HUES64 (cell line): ENCODE measurements around the gene MAP3K14.
A peak's percentile ranks its signal among the peaks of the same experiment; 100 is the strongest.
"Not testable (repeated sequence)": the region's sequence is repeated elsewhere in the genome, so short reads cannot be mapped to it uniquely, and the experiment has no call there.

Experiments used
- H3K27ac ChIP-seq: 2 replicates; pipeline ENCODE4 v1.7.0; 2013; ENCODE audit warnings: low read depth, low read length, inconsistent platforms
- H3K27me3 ChIP-seq: 2 replicates; pipeline ENCODE4 v1.6.1; 2013; ENCODE audit warnings: mild to moderate bottlenecking, low read length; ENCODE audit not compliant: insufficient read depth
- H3K36me3 ChIP-seq: 2 replicates; pipeline ENCODE4 v1.6.1; 2013; ENCODE audit warnings: mild to moderate bottlenecking, low read length; ENCODE audit not compliant: insufficient read depth
- H3K4me1 ChIP-seq: 2 replicates; pipeline ENCODE4 v1.6.1; 2013; ENCODE audit warnings: mild to moderate bottlenecking, low read length, moderate library complexity; ENCODE audit not compliant: insufficient read depth
- H3K4me3 ChIP-seq: 2 replicates; pipeline ENCODE4 v1.5.1; 2013; ENCODE audit warnings: mild to moderate bottlenecking, low read length, moderate library complexity
- H3K9ac ChIP-seq: 2 replicates; pipeline ENCODE4 v1.6.1; 2013; ENCODE audit warnings: mild to moderate bottlenecking, low read depth, low read length
- H3K9me3 ChIP-seq: 2 replicates; pipeline ENCODE4 v1.6.1; 2013; ENCODE audit warnings: low read depth, low read length; ENCODE audit not compliant: insufficient read depth
- WGBS: fragments of 150-250, 120-280 bp; methylation state at CpG from one replicate; pipeline ENCODE4 v1.1.7; 2013; ENCODE audit warnings: missing lambda C conversion rate; 5-methylcytosine and 5-hydroxymethylcytosine counted together

Gene MAP3K14

DNA sequence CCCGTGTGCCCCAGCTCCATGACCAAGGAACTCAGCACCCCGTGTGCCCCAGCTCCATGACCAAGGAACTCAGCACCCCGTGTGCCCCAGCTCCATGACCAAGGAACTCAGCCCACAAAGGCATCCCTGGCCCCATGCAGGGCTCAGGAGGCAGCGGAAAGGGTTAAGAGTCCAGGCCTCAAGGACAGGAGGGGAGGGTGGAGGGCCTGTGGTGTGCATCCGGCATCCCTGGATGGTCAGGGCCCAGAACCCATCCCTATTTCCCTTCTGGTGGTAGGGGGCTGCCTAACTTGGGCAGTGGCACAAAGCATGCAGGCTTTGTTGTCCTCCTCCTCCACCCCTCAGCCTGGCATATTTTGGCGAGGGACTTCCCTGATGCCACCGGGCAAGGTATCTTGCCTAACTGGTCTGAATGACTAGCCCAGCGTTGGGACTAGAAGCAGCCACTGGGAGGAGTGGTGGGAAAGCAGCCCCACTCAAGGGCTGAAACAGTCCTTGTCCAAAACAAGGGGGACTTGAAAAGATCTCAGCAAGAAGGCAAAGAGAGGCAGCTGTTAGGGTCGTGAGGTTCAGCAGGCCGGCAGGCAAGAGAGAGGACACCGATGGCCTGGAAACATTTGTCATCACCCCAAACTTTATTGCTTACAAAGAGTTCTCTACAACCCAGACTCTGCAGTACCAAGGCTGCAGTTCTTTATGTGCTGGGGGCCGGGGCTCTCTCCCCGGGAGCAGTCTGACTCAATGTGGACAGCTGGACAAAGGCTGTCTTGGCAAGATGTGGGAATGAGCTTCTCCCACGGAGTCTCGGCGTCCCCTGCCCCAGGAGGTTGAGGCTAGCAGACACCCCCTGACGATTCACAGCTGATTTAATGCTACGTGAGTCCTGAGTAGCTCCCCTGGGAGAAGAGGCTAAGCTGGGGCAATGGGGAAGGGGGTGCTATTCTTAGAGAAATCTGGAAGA lies 54.0 kb downstream of the MAP3K14 start:
- Histone ChIP-seq H3K27ac (no peak overlapping the region), H3K4me1 (peaks cover 5% of the 10 kb centered on the region), H3K9ac (peak overlapping the region; percentile 61), H3K27me3 (peaks cover 8% of the 10 kb centered on the region; the same call in 1 of the 2 replicates), H3K9me3 (no peaks in the 10 kb centered on the region), H3K4me3 (peak overlapping the region; percentile 59), H3K36me3 (peaks cover 38% of the 10 kb centered on the region)
- WGBS: 79% methylated on average over 18 of the region's 18 CpGs

GRCh38 chr17:45261577-45262515 lies 55.0 kb downstream of the MAP3K14 start, which contains the start of gene SPATA32:
Gene SPATA32, minus strand, starts transcription at chr17:45262094. Its CDS starts 78 bp downstream, at chr17:45262016.
- Histone ChIP-seq H3K27ac (peak within 1 kb of the TSS; percentile 37; the same call in 1 of the 2 replicates), H3K9ac (peak within 1 kb of the TSS; percentile 61), H3K36me3 (peaks cover 30% of the 10 kb centered on the region), H3K9me3 (no peaks in the 10 kb centered on the region), H3K4me1 (peaks cover 9% of the 10 kb centered on the region), H3K27me3 (peaks cover 8% of the 10 kb centered on the region; the same call in 1 of the 2 replicates), H3K4me3 (peak within 1 kb of the TSS; percentile 59)
- 6% methylated on average over 68 of the region's 68 CpGs for WGBS

GRCh38 chr17:45260204-45260783 lies 56.5 kb downstream of the MAP3K14 start:
- Histone ChIP-seq H3K27ac (no peak overlapping the region), H3K36me3 (peaks cover 20% of the 10 kb centered on the region), H3K27me3 (peaks cover 8% of the 10 kb centered on the region), H3K4me3 (no peak overlapping the region), H3K9ac (no peak overlapping the region), H3K4me1 (peaks cover 16% of the 10 kb centered on the region), H3K9me3 (no peaks in the 10 kb centered on the region)
- WGBS: 88% methylated on average over 7 of the region's 7 CpGs

DNA sequence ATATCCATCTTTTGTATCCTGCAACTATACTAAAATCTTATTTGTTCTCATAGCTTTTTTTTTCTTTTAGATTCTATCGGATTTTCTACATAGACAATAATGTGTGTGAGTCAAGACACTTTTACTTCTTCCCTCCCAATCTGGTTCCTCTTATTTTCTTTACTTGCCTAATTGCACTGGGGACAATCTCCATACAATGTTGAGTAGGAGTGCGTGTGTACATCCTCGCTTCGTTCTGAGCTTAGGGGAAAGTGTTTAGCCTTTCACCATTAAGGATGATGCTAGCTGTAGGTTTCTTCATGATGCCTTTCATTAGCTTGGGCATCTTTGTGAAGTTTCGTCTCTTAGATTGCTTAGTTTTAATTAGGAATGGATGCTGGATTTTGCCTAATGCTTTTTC lies 57.8 kb downstream of the MAP3K14 start:
- no peak overlapping the region for H3K27ac ChIP-seq
- no peak overlapping the region for H3K4me3 ChIP-seq
- no peaks in the 10 kb centered on the region for H3K9me3 ChIP-seq
- peaks cover 7% of the 10 kb centered on the region for H3K36me3 ChIP-seq
- peaks cover 8% of the 10 kb centered on the region for H3K27me3 ChIP-seq
- 78% methylated on average over 5 of the region's 5 CpGs for WGBS
- H3K4me1 ChIP-seq: peaks cover 16% of the 10 kb centered on the region
- no peak overlapping the region for H3K9ac ChIP-seq

GRCh38 chr17:45257115-45257514 lies 59.7 kb downstream of the MAP3K14 start:
- H3K9me3 ChIP-seq: no peaks in the 10 kb centered on the region
- H3K36me3 ChIP-seq: no peaks in the 10 kb centered on the region
- peaks cover 8% of the 10 kb centered on the region for H3K27me3 ChIP-seq
- no peak overlapping the region for H3K4me3 ChIP-seq
- H3K27ac ChIP-seq: no peak overlapping the region
- no peak overlapping the region for H3K9ac ChIP-seq
- H3K4me1 ChIP-seq: peaks cover 16% of the 10 kb centered on the region
- WGBS: 59% methylated on average over 16 of the region's 16 CpGs

GRCh38 chr17:45256114-45256966 lies 60.5 kb downstream of the MAP3K14 start:
- H3K27ac ChIP-seq: no peak overlapping the region
- H3K36me3 ChIP-seq: no peaks in the 10 kb centered on the region
- H3K9me3 ChIP-seq: no peaks in the 10 kb centered on the region
- 75% methylated on average over 9 of the region's 14 CpGs for WGBS
- H3K4me1 ChIP-seq: peaks cover 13% of the 10 kb centered on the region
- no peak overlapping the region for H3K9ac ChIP-seq
- no peak overlapping the region; the same call in 1 of the 2 replicates for H3K4me3 ChIP-seq
- H3K27me3 ChIP-seq: peaks cover 5% of the 10 kb centered on the region

DNA sequence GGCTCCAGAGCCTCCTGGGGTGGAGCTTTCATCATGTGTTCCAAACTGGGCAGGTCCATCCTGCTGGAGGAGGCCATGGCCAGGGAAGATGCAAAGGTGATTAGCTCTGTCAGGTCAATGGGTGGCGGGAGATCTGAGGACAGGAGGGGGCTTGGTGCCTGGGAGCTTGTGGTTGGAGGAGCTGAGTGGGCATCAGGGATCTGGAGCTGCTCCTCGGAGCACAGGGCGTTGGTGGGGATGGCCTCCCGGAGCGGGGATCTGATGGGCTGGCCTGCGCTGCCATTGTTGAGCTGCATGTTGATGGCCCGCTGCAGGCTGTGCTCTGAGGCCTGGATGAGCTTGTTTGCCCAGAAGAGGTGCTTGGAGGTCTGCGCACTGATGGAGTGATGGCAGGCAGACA lies 61.5 kb downstream of the MAP3K14 start:
- no peaks in the 10 kb centered on the region for H3K9me3 ChIP-seq
- H3K4me3 ChIP-seq: no peak overlapping the region
- H3K27ac ChIP-seq: no peak overlapping the region
- H3K4me1 ChIP-seq: peaks cover 10% of the 10 kb centered on the region
- H3K36me3 ChIP-seq: peaks cover 6% of the 10 kb centered on the region; the same call in 1 of the 2 replicates
- no peaks in the 10 kb centered on the region; the same call in 1 of the 2 replicates for H3K27me3 ChIP-seq
- 94% methylated on average over 8 of the region's 8 CpGs for WGBS
- no peak overlapping the region for H3K9ac ChIP-seq

GRCh38 chr17:45253879-45254278 lies 62.9 kb downstream of the MAP3K14 start:
- peaks cover 15% of the 10 kb centered on the region for H3K36me3 ChIP-seq
- no peak overlapping the region for H3K4me3 ChIP-seq
- no peak overlapping the region for H3K9ac ChIP-seq
- peaks cover 13% of the 10 kb centered on the region for H3K4me1 ChIP-seq
- H3K9me3 ChIP-seq: no peaks in the 10 kb centered on the region
- H3K27me3 ChIP-seq: no peaks in the 10 kb centered on the region; the same call in 1 of the 2 replicates
- 93% methylated on average over 4 of the region's 4 CpGs for WGBS
- H3K27ac ChIP-seq: no peak overlapping the region

DNA sequence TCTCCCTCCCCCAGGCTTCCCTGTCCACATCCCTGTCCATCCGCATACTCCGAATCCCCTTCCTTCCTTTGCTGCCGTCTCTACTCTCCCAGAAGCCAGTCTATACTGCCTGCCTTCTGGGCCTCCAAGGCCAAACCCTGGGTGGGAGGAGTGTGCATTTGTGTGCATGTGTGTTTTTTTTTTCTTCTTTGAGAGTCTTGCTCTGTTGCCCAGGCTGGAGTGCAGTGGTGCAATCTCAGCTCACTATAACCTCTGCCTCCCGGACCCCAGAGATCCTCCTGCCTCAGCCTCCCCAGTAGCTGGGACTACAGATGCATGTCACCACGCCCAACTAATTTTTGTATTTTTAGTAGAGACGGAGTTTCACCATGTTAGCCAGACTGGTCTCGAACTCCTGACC lies 63.6 kb downstream of the MAP3K14 start:
- not testable (repeated sequence) for H3K27ac ChIP-seq, H3K27me3 ChIP-seq, H3K4me3 ChIP-seq, H3K9ac ChIP-seq, H3K9me3 ChIP-seq
- WGBS: 92% methylated on average over 7 of the region's 7 CpGs
- peaks cover 15% of the 10 kb centered on the region for H3K36me3 ChIP-seq
- peaks cover 19% of the 10 kb centered on the region for H3K4me1 ChIP-seq

GRCh38 chr17:45251931-45252330 lies 64.9 kb downstream of the MAP3K14 start:
- Histone ChIP-seq H3K36me3 (peaks cover 15% of the 10 kb centered on the region), H3K27ac (no peak overlapping the region), H3K4me3 (no peak overlapping the region), H3K9ac (no peak overlapping the region), H3K9me3 (no peaks in the 10 kb centered on the region), H3K4me1 (peaks cover 17% of the 10 kb centered on the region), H3K27me3 (no peaks in the 10 kb centered on the region; the same call in 1 of the 2 replicates)
- WGBS: 99% methylated on average over 7 of the region's 7 CpGs
